NCI-H2081 treated with DMSO at 0.1 percent for 48 hours (cell line): ENCODE results near the gene C4BPA.

Source experiments
- DNase-seq: peaks from one replicate; lab custom pipeline; 2025; lab: John Stamatoyannopoulos, UW

The C4BPA gene

GRCh38 chr1:207191061-207191460 lies 87.0 kb downstream of the C4BPA start:
- no peak for DNase-seq

- no peak for DNase-seq
These were observed 87.7 kb downstream of the C4BPA start for GRCh38 chr1:207191776-207192175.

GRCh38 chr1:207194197-207194596 lies 90.2 kb downstream of the C4BPA start:
- no peak for DNase-seq
